HepG2 (cell line): ENCODE data around the gene SLC38A3. TPM values are rescaled to one million over a fixed set of nuclear protein-coding genes. Genes with fewer than 3 reads are reported as not detected.
A peak's percentile ranks its signal among the peaks of the same experiment; 100 is the strongest.

Experiments
- AFF4 ChIP-seq: sonication (generic); formaldehyde crosslinking; IDR thresholded peaks from 2 replicates; pipeline ENCODE4 v1.4.0; 2020; ENCODE audit warnings: missing genetic modification reagents
- ARID2 ChIP-seq: sonication (generic); formaldehyde crosslinking; IDR thresholded peaks from 2 replicates; pipeline ENCODE4 v1.8.1; 2022; ENCODE audit warnings: mild to moderate bottlenecking, missing genetic modification reagents, borderline replicate concordance
- CCDC6 ChIP-seq: sonication (generic); formaldehyde crosslinking; IDR thresholded peaks from 2 replicates; pipeline ENCODE4 v1.8.1; 2022; ENCODE audit warnings: mild to moderate bottlenecking, missing genetic modification reagents, moderate library complexity
- FOXC1 ChIP-seq: sonication (generic); formaldehyde crosslinking; IDR thresholded peaks from 2 replicates; pipeline ENCODE4 v1.8.0; 2022; ENCODE audit warnings: mild to moderate bottlenecking, missing genetic modification reagents, borderline replicate concordance
- KLF13 ChIP-seq: sonication (generic); formaldehyde crosslinking; IDR thresholded peaks from 2 replicates; pipeline ENCODE4 v1.4.0; 2020; ENCODE audit warnings: mild to moderate bottlenecking, missing genetic modification reagents
- MEIS2 ChIP-seq: sonication (generic); formaldehyde crosslinking; IDR thresholded peaks from 2 replicates; pipeline ENCODE4 v1.9.0; 2021; ENCODE audit warnings: mild to moderate bottlenecking, missing genetic modification reagents
- SALL2 ChIP-seq: sonication (generic); formaldehyde crosslinking; IDR thresholded peaks from 2 replicates; pipeline ENCODE4 v1.8.1; 2023; ENCODE audit warnings: mild to moderate bottlenecking, missing genetic modification reagents, inconsistent platforms
- XRCC5 ChIP-seq: fragments of 200-400 bp; formaldehyde crosslinking; optimal IDR thresholded peaks from 2 replicates; pipeline ENCODE3; 2017; ENCODE audit warnings: mild to moderate bottlenecking, low read length
- ZFP36 ChIP-seq: fragments of 150-350 bp; IDR thresholded peaks from 2 replicates; pipeline ENCODE4 v1.6.1; 2018; ENCODE audit warnings: borderline replicate concordance, low read length, low read depth; ENCODE audit not compliant: partially characterized antibody
- ZNF12 ChIP-seq: sonication (generic); formaldehyde crosslinking; IDR thresholded peaks from 2 replicates; pipeline ENCODE4 v1.5.0; 2020; ENCODE audit warnings: missing genetic modification reagents
- ZNF326 ChIP-seq: sonication (generic); formaldehyde crosslinking; IDR thresholded peaks from 2 replicates; pipeline ENCODE4 v1.4.0; 2020; ENCODE audit warnings: missing genetic modification reagents, borderline replicate concordance
- ZNF331 ChIP-seq: sonication (generic); formaldehyde crosslinking; IDR thresholded peaks from 2 replicates; pipeline ENCODE4 v1.4.0; 2020; ENCODE audit warnings: missing genetic modification reagents
- ZNF577 ChIP-seq: sonication (generic); formaldehyde crosslinking; IDR thresholded peaks from 2 replicates; pipeline ENCODE4 v1.4.0; 2020; ENCODE audit warnings: mild to moderate bottlenecking, low read depth, missing genetic modification reagents, borderline replicate concordance
- ZNF619 ChIP-seq: sonication (generic); formaldehyde crosslinking; IDR thresholded peaks from 2 replicates; pipeline ENCODE4 v1.4.0; 2020; ENCODE audit warnings: mild to moderate bottlenecking, missing genetic modification reagents
- ZNF644 ChIP-seq: IDR thresholded peaks from 2 replicates; pipeline ENCODE4 v1.6.1; 2016; ENCODE audit warnings: low read depth
- ZNF784 ChIP-seq: sonication (generic); formaldehyde crosslinking; IDR thresholded peaks from 2 replicates; pipeline ENCODE4 v1.5.1; 2020; ENCODE audit warnings: missing genetic modification reagents, mild to moderate bottlenecking, borderline replicate concordance
- polyA plus RNA-seq, 8 experiments: library from polyadenylated mRNA; depleted of rRNA in 3 of 8; stranded (reverse) in 7 of 8; unstranded in 1 of 8; fragments of >200 nt; fragmentation: Illumina TruSeq in 4 of 8; extraction: Trizol in 4 of 8; gene quantifications; 2 replicates each; pipeline versions ENCODE4 v1.2.1 to v1.2.3, GENCODE V29; 2011 to 2016; ENCODE audit warnings: low read depth in 4 of 8, missing spikeins in 1 of 8, mixed read lengths in 1 of 8; ENCODE audit not compliant: insufficient read depth in 1 of 8
- total RNA-seq, 5 experiments: library from RNA; depleted of rRNA; stranded (reverse); fragments of >200 nt; fragmentation: Illumina TruSeq; extraction: Trizol; gene quantifications; 2 replicates each; pipeline ENCODE4 v1.2.3, GENCODE V29; 2016; ENCODE audit warnings: low read depth in 1 of 5
- TF ChIP-seq, protein P1 (sequence below): sonication (generic); formaldehyde crosslinking; IDR thresholded peaks from 2 replicates; pipeline ENCODE4 v1.4.0; 2020; ENCODE audit warnings: missing genetic modification reagents
- TF ChIP-seq, protein P2 (sequence below): IDR thresholded peaks from 2 replicates; pipeline ENCODE4 v1.6.1; 2016; ENCODE audit warnings: low read depth, control low read depth
- TF ChIP-seq, protein P3 (sequence below): sonication (generic); formaldehyde crosslinking; IDR thresholded peaks from 2 replicates; pipeline ENCODE4 v1.8.0; 2022; ENCODE audit warnings: mild to moderate bottlenecking, missing genetic modification reagents; ENCODE audit not compliant: insufficient replicate concordance

The SLC38A3 gene
- total and polyA plus RNA-seq, 2 of the 13 experiments (the other 11 are each of a cell fraction or from before 2014, with no cell fraction given): 29.8 to 164 TPM

GRCh38 chr3:50210510-50211367 lies 5.7 kb downstream of the SLC38A3 start (continued):
- no peak for TF ChIP-seq AFF4
- TF ChIP-seq ZNF784 (CRISPR knock-in tag): no peak
- no peak for TF ChIP-seq ZFP36
- TF ChIP-seq ZNF577 (CRISPR knock-in tag): no peak
- TF ChIP-seq, protein P1, sequence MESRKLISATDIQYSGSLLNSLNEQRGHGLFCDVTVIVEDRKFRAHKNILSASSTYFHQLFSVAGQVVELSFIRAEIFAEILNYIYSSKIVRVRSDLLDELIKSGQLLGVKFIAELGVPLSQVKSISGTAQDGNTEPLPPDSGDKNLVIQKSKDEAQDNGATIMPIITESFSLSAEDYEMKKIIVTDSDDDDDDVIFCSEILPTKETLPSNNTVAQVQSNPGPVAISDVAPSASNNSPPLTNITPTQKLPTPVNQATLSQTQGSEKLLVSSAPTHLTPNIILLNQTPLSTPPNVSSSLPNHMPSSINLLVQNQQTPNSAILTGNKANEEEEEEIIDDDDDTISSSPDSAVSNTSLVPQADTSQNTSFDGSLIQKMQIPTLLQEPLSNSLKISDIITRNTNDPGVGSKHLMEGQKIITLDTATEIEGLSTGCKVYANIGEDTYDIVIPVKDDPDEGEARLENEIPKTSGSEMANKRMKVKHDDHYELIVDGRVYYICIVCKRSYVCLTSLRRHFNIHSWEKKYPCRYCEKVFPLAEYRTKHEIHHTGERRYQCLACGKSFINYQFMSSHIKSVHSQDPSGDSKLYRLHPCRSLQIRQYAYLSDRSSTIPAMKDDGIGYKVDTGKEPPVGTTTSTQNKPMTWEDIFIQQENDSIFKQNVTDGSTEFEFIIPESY (CRISPR knock-in tag): no peak
- no peak for TF ChIP-seq KLF13 (CRISPR knock-in tag)
- TF ChIP-seq, protein P2, sequence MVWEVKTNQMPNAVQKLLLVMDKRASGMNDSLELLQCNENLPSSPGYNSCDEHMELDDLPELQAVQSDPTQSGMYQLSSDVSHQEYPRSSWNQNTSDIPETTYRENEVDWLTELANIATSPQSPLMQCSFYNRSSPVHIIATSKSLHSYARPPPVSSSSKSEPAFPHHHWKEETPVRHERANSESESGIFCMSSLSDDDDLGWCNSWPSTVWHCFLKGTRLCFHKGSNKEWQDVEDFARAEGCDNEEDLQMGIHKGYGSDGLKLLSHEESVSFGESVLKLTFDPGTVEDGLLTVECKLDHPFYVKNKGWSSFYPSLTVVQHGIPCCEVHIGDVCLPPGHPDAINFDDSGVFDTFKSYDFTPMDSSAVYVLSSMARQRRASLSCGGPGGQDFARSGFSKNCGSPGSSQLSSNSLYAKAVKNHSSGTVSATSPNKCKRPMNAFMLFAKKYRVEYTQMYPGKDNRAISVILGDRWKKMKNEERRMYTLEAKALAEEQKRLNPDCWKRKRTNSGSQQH (CRISPR knock-in tag): no peak
- TF ChIP-seq ZNF619 (CRISPR knock-in tag): no peak
- TF ChIP-seq ARID2 (CRISPR knock-in tag): no peak
- peak; percentile 30 for TF ChIP-seq XRCC5
- TF ChIP-seq SALL2: no peak
- no peak for TF ChIP-seq CCDC6 (CRISPR knock-in tag)
- no peak; the same call in 1 of the 2 replicates for TF ChIP-seq ZNF644 (CRISPR knock-in tag)
- TF ChIP-seq ZNF326: no peak
- no peak; the same call in none of the 2 replicates for TF ChIP-seq ZNF12 (CRISPR knock-in tag)
- peak; percentile 35; the same call in 1 of the 2 replicates for TF ChIP-seq ZNF331 (CRISPR knock-in tag)
- no peak; the same call in 1 of the 2 replicates for TF ChIP-seq FOXC1 (CRISPR knock-in tag)
- TF ChIP-seq, protein P3, sequence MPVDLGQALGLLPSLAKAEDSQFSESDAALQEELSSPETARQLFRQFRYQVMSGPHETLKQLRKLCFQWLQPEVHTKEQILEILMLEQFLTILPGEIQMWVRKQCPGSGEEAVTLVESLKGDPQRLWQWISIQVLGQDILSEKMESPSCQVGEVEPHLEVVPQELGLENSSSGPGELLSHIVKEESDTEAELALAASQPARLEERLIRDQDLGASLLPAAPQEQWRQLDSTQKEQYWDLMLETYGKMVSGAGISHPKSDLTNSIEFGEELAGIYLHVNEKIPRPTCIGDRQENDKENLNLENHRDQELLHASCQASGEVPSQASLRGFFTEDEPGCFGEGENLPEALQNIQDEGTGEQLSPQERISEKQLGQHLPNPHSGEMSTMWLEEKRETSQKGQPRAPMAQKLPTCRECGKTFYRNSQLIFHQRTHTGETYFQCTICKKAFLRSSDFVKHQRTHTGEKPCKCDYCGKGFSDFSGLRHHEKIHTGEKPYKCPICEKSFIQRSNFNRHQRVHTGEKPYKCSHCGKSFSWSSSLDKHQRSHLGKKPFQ (CRISPR knock-in tag): peak; percentile 91
- TF ChIP-seq MEIS2 (CRISPR knock-in tag): peak; percentile 97
